IPS-NIHi7 (cell line): ENCODE measurements around the gene UPK3A.
"Not testable (repeated sequence)": the region's sequence is repeated elsewhere in the genome, so short reads cannot be mapped to it uniquely, and the experiment has no call there.

ENCODE experiments used
- DNase-seq: peaks from one replicate; pipeline ENCODE4 v3.0.0; 2012; ENCODE audit warnings: mixed read lengths; ENCODE audit errors: extremely low spot score

Gene UPK3A

DNA sequence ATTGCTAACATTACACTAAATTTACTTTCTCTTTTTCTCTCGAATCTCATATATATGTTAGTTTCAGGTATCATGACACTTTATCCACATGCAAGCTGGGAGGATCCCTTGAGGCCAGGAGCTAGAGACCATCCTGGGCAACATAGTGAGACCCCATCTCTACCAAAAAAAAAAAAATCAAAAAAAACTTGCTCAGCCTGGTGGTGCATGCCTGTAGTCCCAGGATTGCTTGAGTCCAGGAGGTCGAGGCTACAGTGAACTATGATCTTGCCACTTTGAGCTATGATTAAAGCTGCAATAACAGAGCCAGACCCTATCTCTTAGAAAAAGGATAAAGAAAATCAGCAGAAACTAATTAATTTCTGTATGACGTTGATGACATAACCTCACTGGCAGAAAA, 3.7 kb upstream of the UPK3A start:
- no peak for DNase-seq

- DNase-seq = peak; percentile 61
These were observed 712 bp downstream of the UPK3A start for GRCh38 chr22:45285263-45286058.

- DNase-seq = no peak
These were observed 2.3 kb downstream of the UPK3A start for GRCh38 chr22:45286854-45287551.

GRCh38 chr22:45290410-45290936, 5.7 kb downstream of the UPK3A start:
- no peak for DNase-seq

- DNase-seq = no peak
These were observed 6.5 kb downstream of the UPK3A start for GRCh38 chr22:45291061-45291930.

DNA sequence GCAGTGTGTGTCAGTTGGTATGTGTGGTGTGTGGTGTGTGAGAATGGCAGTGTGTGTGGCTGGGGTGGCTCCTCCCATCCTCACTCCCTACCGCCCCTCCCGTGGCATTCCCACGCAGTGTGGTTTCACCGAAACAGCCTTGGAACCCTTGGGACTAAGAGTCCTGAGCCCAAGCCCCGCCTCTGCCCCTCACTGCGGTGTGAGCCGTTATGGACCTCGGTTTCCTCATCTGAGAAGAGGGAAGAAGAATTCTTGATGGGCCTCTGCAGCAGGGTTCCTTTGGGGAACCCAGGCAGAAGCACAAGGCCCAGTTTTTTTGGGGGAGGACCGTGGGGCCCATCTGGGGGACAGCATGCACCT, 7.2 kb downstream of the UPK3A start:
- DNase-seq = no peak

DNA sequence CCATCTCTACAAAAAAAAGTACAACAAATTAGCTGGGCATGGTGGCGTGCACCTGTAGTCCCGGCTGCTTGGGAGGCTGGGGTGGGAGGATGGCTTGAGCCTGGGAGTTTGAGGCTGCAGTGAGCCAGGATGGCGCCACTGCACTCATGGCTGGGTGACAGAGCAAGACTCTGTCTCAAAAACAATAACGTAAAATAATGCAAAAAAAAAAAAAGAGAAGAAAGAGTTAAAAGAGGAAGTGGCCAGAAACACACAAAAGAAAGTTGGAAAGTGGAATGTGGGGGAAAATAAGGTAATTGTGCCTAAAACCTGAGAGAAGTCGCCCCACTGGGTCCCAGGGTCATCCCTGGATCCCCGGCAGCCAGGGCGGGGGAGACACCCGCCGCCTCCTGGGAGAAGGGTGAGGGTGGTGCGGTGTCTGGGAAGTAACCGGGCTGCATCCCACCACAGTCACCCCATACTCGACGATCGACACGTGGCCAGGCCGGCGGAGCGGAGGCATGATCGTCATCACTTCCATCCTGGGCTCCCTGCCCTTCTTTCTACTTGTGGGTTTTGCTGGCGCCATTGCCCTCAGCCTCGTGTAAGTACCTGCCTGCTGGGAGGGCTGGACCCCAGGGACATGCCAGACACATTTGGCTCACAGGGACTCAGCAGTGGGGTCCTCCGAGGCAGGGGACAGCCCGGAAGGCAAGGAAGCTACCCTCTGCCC, 8.1 kb downstream of the UPK3A start:
- DNase-seq = no peak

DNA sequence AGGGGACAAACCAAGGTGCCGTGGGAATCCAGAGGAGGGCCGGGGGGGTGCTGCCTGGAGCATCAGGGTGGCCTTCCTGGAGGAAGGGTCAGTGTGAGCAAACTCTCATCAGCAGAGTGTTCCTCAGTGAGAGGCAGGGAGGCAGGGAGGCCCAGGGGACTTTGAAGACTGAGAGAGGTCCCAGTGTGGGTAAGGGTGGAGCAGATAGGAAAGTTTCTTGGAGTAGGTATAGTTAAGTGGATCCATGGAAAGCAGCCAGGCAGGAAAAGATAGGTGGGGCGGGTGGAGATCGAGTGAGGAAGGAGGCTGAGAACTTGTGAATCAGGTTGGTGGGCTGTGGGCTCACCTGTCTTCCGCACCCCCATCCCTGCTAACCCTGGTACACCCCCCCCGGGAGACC, 9.3 kb downstream of the UPK3A start:
- no peak for DNase-seq

GRCh38 chr22:45295004-45295403, 10.3 kb downstream of the UPK3A start:
- not testable (repeated sequence) for DNase-seq

DNA sequence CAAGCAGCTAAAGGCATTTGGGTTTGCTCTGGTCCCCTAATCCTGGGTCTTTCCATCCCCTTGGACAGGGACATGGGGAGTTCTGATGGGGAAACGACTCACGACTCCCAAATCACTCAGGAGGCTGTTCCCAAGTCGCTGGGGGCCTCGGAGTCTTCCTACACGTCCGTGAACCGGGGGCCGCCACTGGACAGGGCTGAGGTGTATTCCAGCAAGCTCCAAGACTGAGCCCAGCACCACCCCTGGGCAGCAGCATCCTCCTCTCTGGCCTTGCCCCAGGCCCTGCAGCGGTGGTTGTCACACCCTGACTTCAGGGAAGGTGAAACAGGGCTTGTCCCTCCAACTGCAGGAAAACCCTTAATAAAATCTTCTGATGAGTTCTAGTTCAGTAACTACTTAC, 10.7 kb downstream of the UPK3A start:
- DNase-seq = no peak

DNA sequence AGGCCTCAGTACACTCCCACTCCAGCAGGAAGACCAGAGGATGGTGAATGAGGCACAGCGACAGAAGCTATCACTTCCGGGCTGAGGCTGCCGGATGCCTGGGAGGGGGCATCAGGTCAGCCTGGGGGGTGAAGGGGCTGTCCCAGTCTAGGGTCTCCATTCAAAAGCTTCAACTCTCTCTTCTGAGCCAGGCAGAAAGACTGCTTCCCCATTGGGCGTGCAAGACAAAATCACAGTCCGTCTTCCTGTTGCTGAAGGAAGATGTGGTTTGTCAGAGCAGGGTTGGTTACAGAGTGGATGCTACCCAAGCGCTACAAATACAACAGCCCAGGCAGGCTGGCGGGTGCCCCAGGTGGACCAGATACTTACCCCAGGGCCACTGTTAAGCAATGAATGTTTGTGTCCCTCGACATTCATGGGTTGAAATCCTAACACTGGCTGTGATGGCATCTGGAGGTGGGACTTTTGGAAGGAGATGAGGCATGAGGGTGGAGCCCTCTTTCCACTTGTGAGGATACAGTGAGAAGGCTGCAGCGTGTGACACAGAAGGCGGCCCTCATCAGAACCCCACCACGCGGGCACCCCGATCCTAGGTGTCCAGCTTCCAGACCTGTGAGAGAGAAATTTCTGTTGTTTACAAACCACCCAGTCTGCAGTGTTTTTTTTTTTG, 12.0 kb downstream of the UPK3A start:
- DNase-seq = no peak

- peak; percentile 44 for DNase-seq
These were observed 14.3 kb downstream of the UPK3A start for GRCh38 chr22:45298934-45299505.

- DNase-seq = no peak
These were observed 18.0 kb downstream of the UPK3A start for GRCh38 chr22:45302751-45303150.

- DNase-seq = no peak
These were observed 18.4 kb downstream of the UPK3A start for GRCh38 chr22:45303181-45303580.

- DNase-seq = no peak
These were observed 20.2 kb downstream of the UPK3A start for GRCh38 chr22:45304971-45305370.

DNA sequence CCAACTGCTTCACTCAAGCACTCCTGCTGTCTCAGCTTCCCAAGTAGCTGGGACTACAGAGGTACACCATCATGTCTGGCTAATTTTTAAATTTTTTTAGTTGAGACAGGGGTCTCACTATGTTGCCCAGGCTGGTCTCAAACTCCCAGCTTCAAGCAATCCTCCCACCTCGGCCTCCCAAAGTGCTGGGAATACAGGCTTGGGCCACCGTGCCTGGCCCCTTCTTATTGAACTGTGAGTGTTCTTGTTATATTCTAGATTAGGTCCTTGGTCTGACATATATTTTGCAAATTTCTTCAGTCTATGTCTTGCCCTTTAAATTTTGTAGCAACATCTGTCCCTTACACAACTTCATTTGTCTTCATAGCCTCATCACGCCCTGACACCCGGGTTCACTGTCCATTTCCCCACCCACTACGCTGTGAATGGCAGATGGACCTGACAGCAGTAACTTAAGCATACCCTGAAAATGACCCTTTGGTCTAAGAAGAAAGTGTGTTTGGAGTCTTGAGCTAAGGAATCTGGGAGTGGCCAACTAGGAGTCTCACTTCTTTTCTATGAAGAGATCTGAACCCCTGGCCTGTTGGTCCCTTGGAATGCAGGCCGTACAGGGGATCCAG, 20.8 kb downstream of the UPK3A start:
- DNase-seq = no peak

DNA sequence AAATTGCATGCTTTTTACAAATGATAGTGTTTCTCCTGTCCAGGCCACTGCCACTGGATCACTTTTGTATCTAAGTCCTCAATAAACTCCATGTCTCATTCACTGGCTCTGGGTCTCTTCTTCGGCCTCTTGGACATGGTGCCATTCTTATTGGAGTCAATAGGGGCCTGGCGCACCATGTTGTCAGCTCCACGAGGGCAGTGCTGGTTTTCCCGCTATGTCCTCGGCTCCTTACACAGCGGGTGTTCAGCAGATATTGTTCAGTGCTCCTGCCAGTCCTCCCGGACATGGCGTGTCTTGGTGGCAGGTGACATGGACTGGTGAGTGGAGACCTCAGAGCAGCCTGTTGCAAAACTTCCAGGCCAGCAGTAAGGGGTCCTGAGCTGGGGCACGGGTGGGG, 21.4 kb downstream of the UPK3A start:
- DNase-seq = no peak

GRCh38 chr22:45308391-45308956, 23.7 kb downstream of the UPK3A start:
- no peak for DNase-seq

DNA sequence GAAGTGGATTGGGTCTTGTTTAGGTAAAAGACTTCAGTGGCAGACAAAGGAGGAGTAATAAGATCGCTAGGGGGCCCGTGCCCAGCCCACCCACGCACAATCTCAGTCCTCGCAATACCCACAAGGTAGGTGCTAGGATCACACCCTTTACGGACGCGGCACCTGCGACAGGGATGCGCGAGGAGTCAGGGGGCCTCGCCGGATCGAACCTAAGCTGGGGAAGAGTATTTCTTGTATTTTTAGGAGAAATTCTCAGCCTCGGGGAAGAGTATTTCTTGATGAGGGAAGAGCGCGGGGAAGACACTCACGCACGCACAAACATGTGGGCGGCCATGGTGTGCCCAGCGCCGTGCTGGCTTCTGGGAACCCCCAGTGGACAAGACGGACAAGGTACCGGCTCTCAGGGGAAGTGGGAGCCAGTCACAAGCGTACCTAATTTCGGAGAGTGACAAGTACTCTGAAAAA, 24.2 kb downstream of the UPK3A start:
- peak; percentile 33 for DNase-seq
